ENCODE results near the gene ANAPC1. TPM values are rescaled to one million over a fixed set of nuclear protein-coding genes. Genes with fewer than 3 reads are reported as not detected.
A peak's percentile ranks its signal among the peaks of the same experiment; 100 is the strongest.

Gene ANAPC1
- total and polyA plus RNA-seq, 9 of the 15 experiments (the other 6 are each of a cell fraction or from before 2014, with no cell fraction given) = 14.0 to 126 (median 78.2) TPM

- TF ChIP-seq AFF4 (CRISPR knock-in tag; IDR thresholded peaks at IDR 0.05) (no peak), FOXJ2 (tag; IDR thresholded peaks at IDR 0.05) (no peak), E2F1 (CRISPR knock-in tag; IDR thresholded peaks at IDR 0.05) (no peak; the same call in 1 of the 2 replicates), ZBTB34 (CRISPR knock-in tag; IDR thresholded peaks at IDR 0.05) (no peak), NR2C2 (CRISPR knock-in tag; IDR thresholded peaks at IDR 0.05) (peak; percentile 52; the same call in 1 of the 2 replicates), NR2C2 (tag; IDR thresholded peaks at IDR 0.05) (peak; percentile 65; the same call in 1 of the 2 replicates), CREBBP (IDR thresholded peaks at IDR 0.05; ENCODE audit: low read depth, low read length) (no peak), AFF1 (IDR thresholded peaks at IDR 0.05; ENCODE audit: low read depth in 1 of 2, partially characterized antibody in 2 of 2) (peak in 1 of 2 experiments; percentile 48), GABPB1 (CRISPR knock-in tag; IDR thresholded peaks at IDR 0.05) (peak; percentile 78)
These were observed at the start of gene ANAPC1 (continued) for GRCh38 chr2:111883661-111884591.

Data from K562 (cell line).